ENCODE data around the gene MARCKS. TPM values are rescaled to one million over a fixed set of nuclear protein-coding genes. Genes with fewer than 3 reads are reported as not detected.

MARCKS gene
- polyA plus RNA-seq, 1 donor from 2014 or later, result 369 TPM

DNA sequence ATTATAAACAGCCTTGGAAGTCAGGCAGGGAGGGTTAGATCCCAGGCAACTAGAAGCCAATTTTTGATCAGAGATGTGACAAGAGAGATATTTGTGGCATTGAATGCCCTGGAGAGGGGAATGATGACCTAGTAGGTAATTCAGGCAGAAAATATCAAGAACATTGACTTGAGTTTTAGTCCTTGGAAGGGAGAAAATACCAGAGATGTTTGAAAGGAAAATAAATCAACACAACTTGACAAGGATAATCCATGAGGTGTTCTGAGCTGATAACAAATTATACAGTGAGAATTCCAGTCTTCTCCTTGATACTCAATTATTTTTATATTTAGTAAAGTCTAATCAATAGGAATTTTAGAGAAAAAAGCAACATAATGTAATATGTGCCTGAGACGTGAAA lies 10.6 kb upstream of the MARCKS start:
- H3K9me3 ChIP-seq (ENCODE audit: low read length), result no peaks in the 10 kb centered on the region
- TF ChIP-seq SMC3 (conservative IDR thresholded peaks at IDR 0.05; ENCODE audit: poor library complexity), result no peak
- no peak for TF ChIP-seq RAD21 (conservative IDR thresholded peaks at IDR 0.05)
- TF ChIP-seq, protein P1, sequence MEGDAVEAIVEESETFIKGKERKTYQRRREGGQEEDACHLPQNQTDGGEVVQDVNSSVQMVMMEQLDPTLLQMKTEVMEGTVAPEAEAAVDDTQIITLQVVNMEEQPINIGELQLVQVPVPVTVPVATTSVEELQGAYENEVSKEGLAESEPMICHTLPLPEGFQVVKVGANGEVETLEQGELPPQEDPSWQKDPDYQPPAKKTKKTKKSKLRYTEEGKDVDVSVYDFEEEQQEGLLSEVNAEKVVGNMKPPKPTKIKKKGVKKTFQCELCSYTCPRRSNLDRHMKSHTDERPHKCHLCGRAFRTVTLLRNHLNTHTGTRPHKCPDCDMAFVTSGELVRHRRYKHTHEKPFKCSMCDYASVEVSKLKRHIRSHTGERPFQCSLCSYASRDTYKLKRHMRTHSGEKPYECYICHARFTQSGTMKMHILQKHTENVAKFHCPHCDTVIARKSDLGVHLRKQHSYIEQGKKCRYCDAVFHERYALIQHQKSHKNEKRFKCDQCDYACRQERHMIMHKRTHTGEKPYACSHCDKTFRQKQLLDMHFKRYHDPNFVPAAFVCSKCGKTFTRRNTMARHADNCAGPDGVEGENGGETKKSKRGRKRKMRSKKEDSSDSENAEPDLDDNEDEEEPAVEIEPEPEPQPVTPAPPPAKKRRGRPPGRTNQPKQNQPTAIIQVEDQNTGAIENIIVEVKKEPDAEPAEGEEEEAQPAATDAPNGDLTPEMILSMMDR (IDR thresholded peaks at IDR 0.05; ENCODE audit: poor library complexity, severe bottlenecking), result no peak
- no peak for TF ChIP-seq EZH2 (IDR thresholded peaks at IDR 0.05; ENCODE audit: borderline replicate concordance, insufficient read depth, low read length, poor library complexity, severe bottlenecking)
- no peak for TF ChIP-seq POLR2AphosphoS5 (IDR thresholded peaks at IDR 0.05)
- TF ChIP-seq TAF1 (IDR thresholded peaks at IDR 0.05; ENCODE audit: low read depth), result no peak
- no peak for TF ChIP-seq MXI1 (conservative IDR thresholded peaks at IDR 0.05; ENCODE audit: poor library complexity, severe bottlenecking)
- TF ChIP-seq, protein P2, sequence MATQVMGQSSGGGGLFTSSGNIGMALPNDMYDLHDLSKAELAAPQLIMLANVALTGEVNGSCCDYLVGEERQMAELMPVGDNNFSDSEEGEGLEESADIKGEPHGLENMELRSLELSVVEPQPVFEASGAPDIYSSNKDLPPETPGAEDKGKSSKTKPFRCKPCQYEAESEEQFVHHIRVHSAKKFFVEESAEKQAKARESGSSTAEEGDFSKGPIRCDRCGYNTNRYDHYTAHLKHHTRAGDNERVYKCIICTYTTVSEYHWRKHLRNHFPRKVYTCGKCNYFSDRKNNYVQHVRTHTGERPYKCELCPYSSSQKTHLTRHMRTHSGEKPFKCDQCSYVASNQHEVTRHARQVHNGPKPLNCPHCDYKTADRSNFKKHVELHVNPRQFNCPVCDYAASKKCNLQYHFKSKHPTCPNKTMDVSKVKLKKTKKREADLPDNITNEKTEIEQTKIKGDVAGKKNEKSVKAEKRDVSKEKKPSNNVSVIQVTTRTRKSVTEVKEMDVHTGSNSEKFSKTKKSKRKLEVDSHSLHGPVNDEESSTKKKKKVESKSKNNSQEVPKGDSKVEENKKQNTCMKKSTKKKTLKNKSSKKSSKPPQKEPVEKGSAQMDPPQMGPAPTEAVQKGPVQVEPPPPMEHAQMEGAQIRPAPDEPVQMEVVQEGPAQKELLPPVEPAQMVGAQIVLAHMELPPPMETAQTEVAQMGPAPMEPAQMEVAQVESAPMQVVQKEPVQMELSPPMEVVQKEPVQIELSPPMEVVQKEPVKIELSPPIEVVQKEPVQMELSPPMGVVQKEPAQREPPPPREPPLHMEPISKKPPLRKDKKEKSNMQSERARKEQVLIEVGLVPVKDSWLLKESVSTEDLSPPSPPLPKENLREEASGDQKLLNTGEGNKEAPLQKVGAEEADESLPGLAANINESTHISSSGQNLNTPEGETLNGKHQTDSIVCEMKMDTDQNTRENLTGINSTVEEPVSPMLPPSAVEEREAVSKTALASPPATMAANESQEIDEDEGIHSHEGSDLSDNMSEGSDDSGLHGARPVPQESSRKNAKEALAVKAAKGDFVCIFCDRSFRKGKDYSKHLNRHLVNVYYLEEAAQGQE (IDR thresholded peaks at IDR 0.05; ENCODE audit: borderline replicate concordance), result no peak
- no peak for TF ChIP-seq EP300 (conservative IDR thresholded peaks at IDR 0.05; ENCODE audit: poor library complexity, severe bottlenecking)
- H3K27me3 ChIP-seq (ENCODE audit: insufficient read depth, low read depth, low read length), result no peaks in the 10 kb centered on the region
- H3K4me3 ChIP-seq (ENCODE audit: low read length), result no peak overlapping the region
- H2AFZ ChIP-seq (ENCODE audit: low read depth, low read length), result no peak overlapping the region
- H3K79me2 ChIP-seq (replicated peaks; ENCODE audit: insufficient read depth, low read length), result no peaks in the 10 kb centered on the region
- H3K4me2 ChIP-seq (ENCODE audit: low read length), result no peak overlapping the region
- no peak overlapping the region for H3K9ac ChIP-seq (ENCODE audit: low read length)
- no peaks in the 10 kb centered on the region for H3K9me2 ChIP-seq (ENCODE audit: insufficient read depth, low read length)
- no peak overlapping the region for H3K27ac ChIP-seq (ENCODE audit: low read length)
- no peaks in the 10 kb centered on the region for H4K20me1 ChIP-seq (ENCODE audit: insufficient read depth)
- no peaks in the 10 kb centered on the region for H3F3A ChIP-seq (ENCODE audit: insufficient read depth, low read length, poor library complexity, severe bottlenecking)
- H3K36me3 ChIP-seq (ENCODE audit: insufficient read depth, low read length), result no peaks in the 10 kb centered on the region

DNA sequence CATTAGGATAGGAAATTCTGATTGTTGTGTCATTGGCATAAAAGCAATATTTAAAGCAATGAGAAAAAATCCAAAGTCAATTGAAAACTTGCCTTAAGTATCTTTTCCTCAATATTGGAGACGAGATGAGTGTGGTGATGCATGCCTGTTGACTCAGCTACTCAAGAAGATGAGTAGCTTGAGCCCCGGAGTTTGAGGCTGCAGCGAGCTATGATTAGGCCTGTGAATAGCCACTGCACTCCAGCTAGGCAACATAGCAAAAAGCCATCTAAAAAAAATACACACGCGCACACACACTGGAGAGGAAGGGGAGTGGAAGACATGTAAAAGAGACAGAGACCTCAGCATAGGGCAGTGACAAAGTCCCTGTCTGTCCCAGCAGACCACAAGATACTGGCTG lies 9.7 kb upstream of the MARCKS start:
- H2AFZ ChIP-seq (ENCODE audit: low read depth, low read length), result no peak overlapping the region
- H3K4me3 ChIP-seq (ENCODE audit: low read length), result no peak overlapping the region
- H3K36me3 ChIP-seq (ENCODE audit: insufficient read depth, low read length), result no peaks in the 10 kb centered on the region
- TF ChIP-seq MXI1 (conservative IDR thresholded peaks at IDR 0.05; ENCODE audit: poor library complexity, severe bottlenecking) (no peak), SMC3 (conservative IDR thresholded peaks at IDR 0.05; ENCODE audit: poor library complexity) (no peak), EP300 (conservative IDR thresholded peaks at IDR 0.05; ENCODE audit: poor library complexity, severe bottlenecking) (no peak), RAD21 (conservative IDR thresholded peaks at IDR 0.05) (no peak), EZH2 (IDR thresholded peaks at IDR 0.05; ENCODE audit: borderline replicate concordance, insufficient read depth, low read length, poor library complexity, severe bottlenecking) (no peak), POLR2AphosphoS5 (IDR thresholded peaks at IDR 0.05) (no peak), TAF1 (IDR thresholded peaks at IDR 0.05; ENCODE audit: low read depth) (no peak)
- TF ChIP-seq, protein P2 (IDR thresholded peaks at IDR 0.05; ENCODE audit: borderline replicate concordance), result no peak
- TF ChIP-seq, protein P1 (IDR thresholded peaks at IDR 0.05; ENCODE audit: poor library complexity, severe bottlenecking), result no peak
- no peak overlapping the region for H3K27ac ChIP-seq (ENCODE audit: low read length)
- H3K9me3 ChIP-seq (ENCODE audit: low read length), result no peaks in the 10 kb centered on the region
- H3K9ac ChIP-seq (ENCODE audit: low read length), result no peak overlapping the region
- no peaks in the 10 kb centered on the region for H3K9me2 ChIP-seq (ENCODE audit: insufficient read depth, low read length)
- no peak overlapping the region for H3K4me2 ChIP-seq (ENCODE audit: low read length)
- no peaks in the 10 kb centered on the region for H3K79me2 ChIP-seq (replicated peaks; ENCODE audit: insufficient read depth, low read length)
- H3F3A ChIP-seq (ENCODE audit: insufficient read depth, low read length, poor library complexity, severe bottlenecking), result no peaks in the 10 kb centered on the region
- no peaks in the 10 kb centered on the region for H3K27me3 ChIP-seq (ENCODE audit: insufficient read depth, low read depth, low read length)
- H4K20me1 ChIP-seq (ENCODE audit: insufficient read depth), result no peaks in the 10 kb centered on the region
